ENCODE data around the gene PRUNE2.
A peak's percentile ranks its signal among the peaks of the same experiment; 100 is the strongest.

The PRUNE2 gene

GRCh38 chr9:76725885-76726284 lies 180.0 kb downstream of the PRUNE2 start:
- Mint-ChIP-seq H3K4me3 (no peak overlapping the region), H3K27ac (no peak overlapping the region), H3K4me1 (no peaks in the 10 kb centered on the region), H3K27me3 (peaks cover 23% of the 10 kb centered on the region), H3K9me3 (no peaks in the 10 kb centered on the region)
- DNase-seq (no peak), ATAC-seq (no peak)

GRCh38 chr9:76725011-76725546 lies 180.8 kb downstream of the PRUNE2 start:
- no peaks in the 10 kb centered on the region for H3K9me3 Mint-ChIP-seq
- ATAC-seq (no peak), DNase-seq (no peak)
- H3K27me3 Mint-ChIP-seq = peaks cover 19% of the 10 kb centered on the region
- H3K4me3 Mint-ChIP-seq = no peak overlapping the region
- H3K4me1 Mint-ChIP-seq = no peaks in the 10 kb centered on the region
- no peak overlapping the region for H3K27ac Mint-ChIP-seq

GRCh38 chr9:76720245-76720644 lies 185.7 kb downstream of the PRUNE2 start:
- DNase-seq = no peak
- H3K4me3 Mint-ChIP-seq = no peak overlapping the region
- H3K27me3 Mint-ChIP-seq = peaks cover 25% of the 10 kb centered on the region
- no peak for ATAC-seq
- no peaks in the 10 kb centered on the region for H3K9me3 Mint-ChIP-seq
- H3K27ac Mint-ChIP-seq = no peak overlapping the region
- H3K4me1 Mint-ChIP-seq = no peaks in the 10 kb centered on the region

DNA sequence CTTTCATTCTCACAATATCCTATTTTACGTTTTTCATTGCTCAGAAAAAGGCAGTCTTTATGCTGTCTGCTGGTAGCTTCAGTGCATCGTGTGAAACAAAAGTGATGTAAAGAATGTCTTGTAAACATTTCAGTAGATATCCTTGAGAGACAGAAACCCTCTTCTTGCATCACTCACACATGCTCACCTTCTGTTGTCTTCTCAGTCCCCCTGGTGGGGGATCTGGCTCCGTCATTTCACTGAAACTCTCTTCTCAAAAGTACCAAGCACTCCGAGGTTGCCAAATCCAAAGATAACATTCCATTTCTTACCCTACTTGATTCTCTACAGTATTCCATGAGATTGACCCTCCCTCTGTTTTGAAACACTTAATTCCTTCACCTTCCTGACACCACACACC lies 187.7 kb downstream of the PRUNE2 start:
- Mint-ChIP-seq H3K4me3 (no peak overlapping the region), H3K27ac (peak overlapping the region in 1 of 2 donors; percentile 4), H3K4me1 (no peaks in the 10 kb centered on the region), H3K9me3 (no peaks in the 10 kb centered on the region), H3K27me3 (peaks cover 22% of the 10 kb centered on the region)
- no peak for ATAC-seq
- DNase-seq = no peak

DNA sequence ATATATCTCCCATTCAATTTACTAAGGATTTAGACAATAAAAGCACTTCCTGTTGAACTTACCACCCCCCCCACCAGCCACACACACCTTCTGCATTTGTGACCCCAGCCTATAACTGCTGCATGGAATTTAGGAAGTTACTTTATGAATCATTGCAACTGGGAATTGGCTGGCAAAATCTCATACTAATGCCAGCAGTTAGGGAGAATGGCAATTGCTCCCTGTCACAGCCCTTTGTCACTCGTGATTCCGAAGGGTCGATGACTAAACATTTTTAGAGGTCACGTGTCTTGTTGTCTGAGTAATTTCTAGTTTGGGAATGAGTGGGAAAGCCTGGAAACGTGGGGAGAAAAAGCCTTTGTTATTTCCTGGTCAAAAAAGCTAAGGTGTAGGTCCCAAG lies 188.3 kb downstream of the PRUNE2 start:
- no peak overlapping the region for H3K27ac Mint-ChIP-seq
- H3K27me3 Mint-ChIP-seq = peaks cover 22% of the 10 kb centered on the region
- ATAC-seq (no peak), DNase-seq (no peak)
- H3K4me3 Mint-ChIP-seq = no peak overlapping the region
- no peaks in the 10 kb centered on the region for H3K9me3 Mint-ChIP-seq
- H3K4me1 Mint-ChIP-seq = no peaks in the 10 kb centered on the region

DNA sequence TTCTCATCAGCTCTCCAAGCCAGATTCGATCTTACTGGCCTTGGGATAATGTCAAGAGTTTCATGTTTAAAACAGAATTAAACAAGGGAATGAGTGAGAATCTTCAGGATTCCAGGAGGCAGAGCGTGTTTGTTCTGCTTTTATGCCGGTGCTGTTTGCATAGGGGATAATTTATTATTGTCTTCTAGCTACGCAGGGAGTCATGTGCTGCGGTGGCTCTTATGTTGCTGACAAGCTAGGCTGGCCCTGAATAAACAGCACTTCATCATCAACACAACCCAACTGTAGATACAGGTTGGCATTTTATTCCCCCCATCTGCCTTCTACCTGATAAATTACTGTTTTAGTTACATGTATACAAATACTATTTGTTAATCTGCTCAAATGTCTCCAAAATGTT lies 188.7 kb downstream of the PRUNE2 start:
- Mint-ChIP-seq H3K4me3 (no peak overlapping the region), H3K27me3 (peaks cover 22% of the 10 kb centered on the region), H3K4me1 (no peaks in the 10 kb centered on the region), H3K27ac (no peak overlapping the region), H3K9me3 (no peaks in the 10 kb centered on the region)
- no peak for ATAC-seq
- DNase-seq = no peak

- DNase-seq (no peak), ATAC-seq (no peak)
- Mint-ChIP-seq H3K4me1 (no peaks in the 10 kb centered on the region), H3K4me3 (no peak overlapping the region), H3K9me3 (no peaks in the 10 kb centered on the region), H3K27me3 (peaks cover 22% of the 10 kb centered on the region), H3K27ac (no peak overlapping the region)
Observed at GRCh38 chr9:76716085-76716672, 189.7 kb downstream of the PRUNE2 start.

DNA sequence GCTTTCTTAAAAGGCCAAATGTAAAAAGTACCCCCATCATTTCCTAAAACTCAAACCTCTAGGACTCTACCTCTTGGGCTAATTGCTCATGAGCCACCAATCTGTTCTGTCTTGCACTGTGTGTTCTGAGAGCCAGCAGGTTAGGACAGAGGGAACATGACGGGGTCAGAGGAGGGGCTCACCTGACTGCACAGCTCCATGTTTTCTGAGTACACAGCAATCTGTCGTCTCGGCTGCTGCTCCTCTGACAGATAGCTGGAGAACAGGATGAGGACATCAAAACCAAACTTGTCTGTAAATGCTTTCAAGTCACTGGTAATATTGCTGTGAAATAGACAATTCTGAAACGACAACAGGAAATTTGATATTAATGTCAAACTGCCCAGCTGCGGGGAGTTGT lies 192.5 kb downstream of the PRUNE2 start:
- ATAC-seq = no peak
- H3K4me3 Mint-ChIP-seq = no peak overlapping the region
- peaks cover 41% of the 10 kb centered on the region for H3K27me3 Mint-ChIP-seq
- no peak for DNase-seq
- no peak overlapping the region for H3K27ac Mint-ChIP-seq
- H3K9me3 Mint-ChIP-seq = no peaks in the 10 kb centered on the region
- no peaks in the 10 kb centered on the region for H3K4me1 Mint-ChIP-seq

GRCh38 chr9:76709020-76709419 lies 196.9 kb downstream of the PRUNE2 start:
- H3K4me3 Mint-ChIP-seq = no peak overlapping the region
- H3K27me3 Mint-ChIP-seq = peaks cover 46% of the 10 kb centered on the region
- no peak overlapping the region for H3K27ac Mint-ChIP-seq
- H3K4me1 Mint-ChIP-seq = peaks cover 5% of the 10 kb centered on the region
- ATAC-seq (no peak), DNase-seq (no peak)
- no peaks in the 10 kb centered on the region for H3K9me3 Mint-ChIP-seq

DNA sequence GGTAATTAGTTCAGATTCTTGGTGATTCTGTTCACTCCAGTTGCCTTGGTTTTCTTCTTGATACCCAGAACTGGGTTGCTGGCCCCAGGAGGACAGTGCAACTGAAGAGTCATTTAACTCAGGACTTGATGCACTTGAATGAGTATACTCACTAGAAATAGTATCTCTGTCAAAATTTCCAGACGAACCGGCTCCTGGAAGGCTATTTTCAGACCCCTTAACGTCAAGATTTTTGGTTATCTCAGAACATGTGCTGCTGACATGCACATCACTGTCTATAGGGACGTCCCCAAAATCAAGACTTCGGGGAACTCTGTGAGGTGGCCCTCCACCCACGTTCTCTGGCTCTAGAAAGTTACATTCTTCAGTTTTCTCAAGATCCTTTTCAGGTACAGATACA lies 198.4 kb downstream of the PRUNE2 start:
- Mint-ChIP-seq H3K4me1 (peaks cover 11% of the 10 kb centered on the region), H3K27me3 (peaks cover 58% of the 10 kb centered on the region), H3K4me3 (no peak overlapping the region), H3K27ac (no peak overlapping the region), H3K9me3 (no peaks in the 10 kb centered on the region)
- DNase-seq (no peak), ATAC-seq (no peak)

GRCh38 chr9:76704593-76705204 lies 201.2 kb downstream of the PRUNE2 start:
- peaks cover 63% of the 10 kb centered on the region for H3K27me3 Mint-ChIP-seq

DNA sequence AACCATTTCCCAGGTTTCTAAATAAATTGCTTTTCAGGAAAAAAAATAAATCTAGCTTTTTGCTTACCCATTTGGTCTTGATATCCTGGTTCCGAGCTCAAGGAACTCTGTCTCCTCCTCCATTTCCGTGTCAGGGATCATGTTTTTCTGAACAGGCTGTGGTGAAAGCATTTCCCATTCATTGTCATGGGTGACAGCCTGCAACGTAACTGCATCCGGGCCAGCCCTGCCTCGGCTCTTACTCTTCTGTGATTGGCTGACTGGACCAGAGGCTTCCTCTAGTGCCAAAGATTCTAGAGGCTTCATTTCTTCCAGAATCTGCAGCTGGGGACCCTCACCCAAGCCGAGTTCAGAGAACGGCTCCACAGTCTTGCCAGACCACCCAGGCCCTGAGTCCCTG lies 202.6 kb downstream of the PRUNE2 start:
- no peak for ATAC-seq

More at GRCh38 chr9:76704593-76705204, 201.2 kb downstream of the PRUNE2 start:
- Mint-ChIP-seq H3K4me3 (no peak overlapping the region), H3K27ac (no peak overlapping the region), H3K9me3 (no peaks in the 10 kb centered on the region), H3K4me1 (peaks cover 11% of the 10 kb centered on the region)
- peak; percentile 52 for ATAC-seq
- peak in 1 of 2 donors; percentile 7 for DNase-seq

GRCh38 chr9:76701441-76702039 lies 204.4 kb downstream of the PRUNE2 start:
- Mint-ChIP-seq H3K27me3 (peaks cover 63% of the 10 kb centered on the region), H3K27ac (no peak overlapping the region), H3K4me3 (no peak overlapping the region), H3K9me3 (no peaks in the 10 kb centered on the region), H3K4me1 (peaks cover 11% of the 10 kb centered on the region)
- no peak for DNase-seq
- no peak for ATAC-seq

More for the DNA sequence above, 202.6 kb downstream of the PRUNE2 start:
- peaks cover 60% of the 10 kb centered on the region for H3K27me3 Mint-ChIP-seq
- peaks cover 11% of the 10 kb centered on the region for H3K4me1 Mint-ChIP-seq
- H3K9me3 Mint-ChIP-seq = no peaks in the 10 kb centered on the region
- no peak for DNase-seq
- peak overlapping the region in 1 of 2 donors; percentile 35 for H3K4me3 Mint-ChIP-seq
- no peak overlapping the region for H3K27ac Mint-ChIP-seq

DNA sequence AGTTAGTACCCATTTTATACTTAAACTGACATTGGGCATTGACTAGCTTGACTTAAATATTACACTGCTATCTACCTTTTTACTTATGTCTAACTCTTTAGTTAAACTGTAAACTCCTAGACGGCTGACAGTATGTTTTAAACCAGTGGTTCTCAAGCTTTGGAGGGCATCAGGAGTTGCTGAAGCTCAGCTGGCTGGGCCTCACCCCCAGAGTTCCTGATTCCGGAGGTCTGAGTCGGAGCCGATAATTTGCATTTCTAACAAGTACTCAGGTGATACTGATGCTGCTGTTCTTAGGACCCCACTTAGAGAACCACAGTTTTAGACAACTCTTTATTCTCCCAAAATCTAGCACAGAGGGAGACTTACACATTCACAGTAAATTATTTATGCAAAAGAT lies 205.0 kb downstream of the PRUNE2 start:
- Mint-ChIP-seq H3K9me3 (no peaks in the 10 kb centered on the region), H3K4me1 (peaks cover 11% of the 10 kb centered on the region), H3K4me3 (no peak overlapping the region), H3K27ac (no peak overlapping the region), H3K27me3 (peaks cover 70% of the 10 kb centered on the region)
- ATAC-seq = no peak
- no peak for DNase-seq

DNA sequence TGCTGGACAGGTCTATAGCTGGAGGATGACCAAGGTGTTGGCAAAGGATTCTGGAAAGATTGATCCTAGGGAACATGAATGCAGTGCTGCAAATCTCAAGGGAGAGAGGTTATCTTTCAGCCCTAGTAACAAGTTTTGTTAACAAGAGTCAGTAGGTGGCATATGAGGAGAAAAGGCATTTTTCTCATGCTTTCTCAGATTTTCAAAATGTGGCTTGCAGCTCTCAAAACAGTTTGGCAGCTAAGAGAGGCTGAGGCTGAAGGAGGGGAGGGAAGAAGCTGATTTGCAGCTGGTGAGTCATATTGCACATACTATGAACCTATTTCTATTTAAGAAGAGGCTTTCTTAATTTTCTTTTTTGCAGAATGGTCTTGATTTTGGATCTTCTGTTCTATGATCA lies 205.9 kb downstream of the PRUNE2 start:
- ATAC-seq (no peak), DNase-seq (no peak)

DNA sequence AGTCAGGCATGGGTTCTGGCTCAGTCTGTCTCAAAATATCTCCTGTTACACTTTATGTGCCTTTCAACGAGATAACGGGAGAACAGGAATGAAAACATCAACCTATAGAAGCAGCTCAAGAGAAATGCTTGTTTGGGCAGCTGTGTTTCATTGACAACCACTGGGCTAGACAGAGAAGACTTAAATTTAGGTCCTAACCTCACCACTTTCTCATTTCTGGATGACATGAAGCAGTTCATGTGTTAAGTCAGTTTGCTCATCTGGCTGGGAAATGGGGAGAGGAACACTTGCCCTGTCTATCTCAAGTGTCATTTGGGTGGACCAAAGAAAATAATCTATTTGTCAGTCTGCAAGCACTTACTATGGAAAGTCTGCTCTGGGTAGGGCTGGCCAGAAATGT lies 208.4 kb downstream of the PRUNE2 start:
- H3K27me3 Mint-ChIP-seq = peaks cover 61% of the 10 kb centered on the region
- H3K9me3 Mint-ChIP-seq = no peaks in the 10 kb centered on the region
- DNase-seq (no peak), ATAC-seq (no peak)
- H3K27ac Mint-ChIP-seq = no peak overlapping the region
- no peak overlapping the region for H3K4me3 Mint-ChIP-seq
- H3K4me1 Mint-ChIP-seq = no peaks in the 10 kb centered on the region

More for the DNA sequence above, 205.9 kb downstream of the PRUNE2 start:
- H3K27me3 Mint-ChIP-seq = peaks cover 77% of the 10 kb centered on the region
- no peaks in the 10 kb centered on the region for H3K9me3 Mint-ChIP-seq
- no peak overlapping the region for H3K27ac Mint-ChIP-seq
- peaks cover 10% of the 10 kb centered on the region for H3K4me1 Mint-ChIP-seq
- no peak overlapping the region for H3K4me3 Mint-ChIP-seq
